HepG2 (cell line): ENCODE results near the gene THRAP3. TPM values are rescaled to one million over a fixed set of nuclear protein-coding genes. Genes with fewer than 3 reads are reported as not detected.

ENCODE experiments used
- FOXK2 ChIP-seq: fragments of 450-650 bp; IDR thresholded peaks from 2 replicates; pipeline ENCODE4 v1.6.1; 2016
- HIC2 ChIP-seq: sonication (generic); formaldehyde crosslinking; IDR thresholded peaks from 2 replicates; pipeline ENCODE4 v1.9.0; 2022; ENCODE audit warnings: low read depth, missing genetic modification reagents
- IKZF4 ChIP-seq: sonication (generic); formaldehyde crosslinking; IDR thresholded peaks from 2 replicates; pipeline ENCODE4 v1.5.1; 2020; ENCODE audit warnings: borderline replicate concordance, mild to moderate bottlenecking, low read depth, missing genetic modification reagents; ENCODE audit errors: not compliant biosample characterization
- KLF11 ChIP-seq: IDR thresholded peaks from 2 replicates; pipeline ENCODE4 v1.6.1; 2016; ENCODE audit warnings: missing compliant biosample characterization
- MXD1 ChIP-seq: sonication (generic); formaldehyde crosslinking; IDR thresholded peaks from 2 replicates; pipeline ENCODE4 v1.4.0; 2020; ENCODE audit warnings: mild to moderate bottlenecking, missing genetic modification reagents
- NBN ChIP-seq: fragments of 450-650 bp; conservative IDR thresholded peaks from 2 replicates; pipeline ENCODE4 v1.6.1; 2017
- NFRKB ChIP-seq: fragments of 450-650 bp; IDR thresholded peaks from 2 replicates; pipeline ENCODE4 v1.6.1; 2017
- PRPF4 ChIP-seq: fragments of 200-400 bp; formaldehyde crosslinking; IDR thresholded peaks from 2 replicates; pipeline ENCODE4 v1.6.1; 2016; ENCODE audit warnings: low read length, low read depth; ENCODE audit not compliant: poor library complexity, severe bottlenecking
- TEAD3 ChIP-seq: optimal IDR thresholded peaks from 2 replicates; pipeline ENCODE3; 2016; ENCODE audit warnings: borderline replicate concordance
- XRCC5 ChIP-seq: fragments of 200-400 bp; formaldehyde crosslinking; optimal IDR thresholded peaks from 2 replicates; pipeline ENCODE3; 2017; ENCODE audit warnings: mild to moderate bottlenecking, low read length
- ZIK1 ChIP-seq: sonication (generic); formaldehyde crosslinking; IDR thresholded peaks from 2 replicates; pipeline ENCODE4 v1.5.0; 2020; ENCODE audit warnings: mild to moderate bottlenecking, low read depth, missing genetic modification reagents, borderline replicate concordance
- ZNF343 ChIP-seq: sonication (generic); formaldehyde crosslinking; IDR thresholded peaks from 2 replicates; pipeline ENCODE4 v1.4.0; 2020; ENCODE audit warnings: mild to moderate bottlenecking, missing genetic modification reagents
- ZNF513 ChIP-seq: sonication (generic); formaldehyde crosslinking; conservative IDR thresholded peaks from 2 replicates; pipeline ENCODE4 v1.5.0; 2020; ENCODE audit warnings: missing genetic modification reagents
- ZNF574 ChIP-seq: sonication (generic); formaldehyde crosslinking; IDR thresholded peaks from 2 replicates; pipeline ENCODE4 v1.4.0; 2020; ENCODE audit warnings: missing genetic modification reagents
- ZNF782 ChIP-seq: sonication (generic); formaldehyde crosslinking; IDR thresholded peaks from 2 replicates; pipeline ENCODE4 v1.4.0; 2020; ENCODE audit warnings: missing genetic modification reagents, mild to moderate bottlenecking, borderline replicate concordance
- polyA plus RNA-seq, 8 experiments: library from polyadenylated mRNA; depleted of rRNA in 3 of 8; stranded (reverse) in 7 of 8; unstranded in 1 of 8; fragments of >200 nt; fragmentation: Illumina TruSeq in 4 of 8; extraction: Trizol in 4 of 8; gene quantifications; 2 replicates each; pipeline versions ENCODE4 v1.2.1 to v1.2.3, GENCODE V29; 2011 to 2016; ENCODE audit warnings: low read depth in 4 of 8, missing spikeins in 1 of 8, mixed read lengths in 1 of 8; ENCODE audit not compliant: insufficient read depth in 1 of 8
- total RNA-seq, 5 experiments: library from RNA; depleted of rRNA; stranded (reverse); fragments of >200 nt; fragmentation: Illumina TruSeq; extraction: Trizol; gene quantifications; 2 replicates each; pipeline ENCODE4 v1.2.3, GENCODE V29; 2016; ENCODE audit warnings: low read depth in 1 of 5
- TF ChIP-seq, protein P1 (sequence below): sonication (generic); formaldehyde crosslinking; IDR thresholded peaks from 2 replicates; pipeline ENCODE4 v1.5.0; 2020; ENCODE audit warnings: mild to moderate bottlenecking, missing genetic modification reagents
- TF ChIP-seq, protein P2 (sequence below): sonication (generic); formaldehyde crosslinking; IDR thresholded peaks from 2 replicates; pipeline ENCODE4 v1.8.0; 2022; ENCODE audit warnings: missing genetic modification reagents, mild to moderate bottlenecking, moderate library complexity, borderline replicate concordance

THRAP3 gene
- total and polyA plus RNA-seq, 2 of the 13 experiments (the other 11 are each of a cell fraction or from before 2014, with no cell fraction given): 45.0 to 92.6 TPM

- TF ChIP-seq, protein P1, sequence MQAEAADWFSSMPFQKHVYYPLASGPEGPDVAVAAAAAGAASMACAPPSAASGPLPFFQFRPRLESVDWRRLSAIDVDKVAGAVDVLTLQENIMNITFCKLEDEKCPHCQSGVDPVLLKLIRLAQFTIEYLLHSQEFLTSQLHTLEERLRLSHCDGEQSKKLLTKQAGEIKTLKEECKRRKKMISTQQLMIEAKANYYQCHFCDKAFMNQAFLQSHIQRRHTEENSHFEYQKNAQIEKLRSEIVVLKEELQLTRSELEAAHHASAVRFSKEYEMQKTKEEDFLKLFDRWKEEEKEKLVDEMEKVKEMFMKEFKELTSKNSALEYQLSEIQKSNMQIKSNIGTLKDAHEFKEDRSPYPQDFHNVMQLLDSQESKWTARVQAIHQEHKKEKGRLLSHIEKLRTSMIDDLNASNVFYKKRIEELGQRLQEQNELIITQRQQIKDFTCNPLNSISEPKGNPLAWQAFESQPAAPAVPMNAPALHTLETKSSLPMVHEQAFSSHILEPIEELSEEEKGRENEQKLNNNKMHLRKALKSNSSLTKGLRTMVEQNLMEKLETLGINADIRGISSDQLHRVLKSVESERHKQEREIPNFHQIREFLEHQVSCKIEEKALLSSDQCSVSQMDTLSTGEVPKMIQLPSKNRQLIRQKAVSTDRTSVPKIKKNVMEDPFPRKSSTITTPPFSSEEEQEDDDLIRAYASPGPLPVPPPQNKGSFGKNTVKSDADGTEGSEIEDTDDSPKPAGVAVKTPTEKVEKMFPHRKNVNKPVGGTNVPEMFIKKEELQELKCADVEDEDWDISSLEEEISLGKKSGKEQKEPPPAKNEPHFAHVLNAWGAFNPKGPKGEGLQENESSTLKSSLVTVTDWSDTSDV (CRISPR knock-in tag): no peak
- TF ChIP-seq MXD1 (CRISPR knock-in tag) (peak; percentile 19; the same call in 1 of the 2 replicates), HIC2 (no peak), ZNF574 (CRISPR knock-in tag) (peak; percentile 68; the same call in 1 of the 2 replicates), ZNF343 (CRISPR knock-in tag) (no peak), IKZF4 (CRISPR knock-in tag) (no peak), KLF11 (no peak; the same call in 1 of the 2 replicates), TEAD3 (CRISPR knock-in tag) (peak; percentile 16), PRPF4 (no peak), NFRKB (no peak), ZIK1 (CRISPR knock-in tag) (no peak), NBN (no peak), ZNF513 (no peak), ZNF782 (CRISPR knock-in tag) (0 out of 2 replicates have a peak, but pooled peaks have one; percentile 47), FOXK2 (no peak), XRCC5 (peak; percentile 94)
- TF ChIP-seq, protein P2, sequence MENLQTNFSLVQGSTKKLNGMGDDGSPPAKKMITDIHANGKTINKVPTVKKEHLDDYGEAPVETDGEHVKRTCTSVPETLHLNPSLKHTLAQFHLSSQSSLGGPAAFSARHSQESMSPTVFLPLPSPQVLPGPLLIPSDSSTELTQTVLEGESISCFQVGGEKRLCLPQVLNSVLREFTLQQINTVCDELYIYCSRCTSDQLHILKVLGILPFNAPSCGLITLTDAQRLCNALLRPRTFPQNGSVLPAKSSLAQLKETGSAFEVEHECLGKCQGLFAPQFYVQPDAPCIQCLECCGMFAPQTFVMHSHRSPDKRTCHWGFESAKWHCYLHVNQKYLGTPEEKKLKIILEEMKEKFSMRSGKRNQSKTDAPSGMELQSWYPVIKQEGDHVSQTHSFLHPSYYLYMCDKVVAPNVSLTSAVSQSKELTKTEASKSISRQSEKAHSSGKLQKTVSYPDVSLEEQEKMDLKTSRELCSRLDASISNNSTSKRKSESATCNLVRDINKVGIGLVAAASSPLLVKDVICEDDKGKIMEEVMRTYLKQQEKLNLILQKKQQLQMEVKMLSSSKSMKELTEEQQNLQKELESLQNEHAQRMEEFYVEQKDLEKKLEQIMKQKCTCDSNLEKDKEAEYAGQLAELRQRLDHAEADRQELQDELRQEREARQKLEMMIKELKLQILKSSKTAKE (CRISPR knock-in tag): no peak
Observed at GRCh38 chr1:36187800-36188593, 36.2 kb upstream of the THRAP3 start (continued).
